K562 (cell line): ENCODE data around the gene RUNX1. TPM values are rescaled to one million over a fixed set of nuclear protein-coding genes. Genes with fewer than 3 reads are reported as not detected.

Source experiments
- ATAC-seq: fragments of 200-7000 bp; cut with Tn5 transposase; 3 replicates; pipeline ENCODE4 v1.9.1; 2020; ENCODE audit warnings: moderate library complexity
- BruUV-seq: library from RNA; stranded (reverse); fragments of 400-500 nt; replicated peaks from 2 replicates; lab custom pipeline; 2021; lab: Mats Ljungman, UMichigan
- CTCF ChIA-PET: fragments of 300-600 bp; formaldehyde crosslinking; extraction: SDS; loops from one replicate; lab custom pipeline; 2021; ENCODE audit warnings: low intra/inter-chr PET ratio; lab: Yijun Ruan, JAX
- POLR2A ChIA-PET: fragments of 300-600, 350-650 bp; sonication (Branson Sonifier 250); formaldehyde crosslinking; extraction: SDS; loops from one replicate; lab custom pipeline; 2021; ENCODE audit warnings: antibody characterized with exemption, inconsistent platforms; lab: Yijun Ruan, JAX
- DNase-seq, 4 experiments: peaks; one replicate each; pipeline versions ENCODE4 v3.0.0 to v3.0.0-alpha.2; 2011 to 2018; ENCODE audit warnings: low spot score in 3 of 4, mixed read lengths in 3 of 4; ENCODE audit errors: extremely low read depth in 1 of 4
- FAIRE-seq: peaks from 2 replicates; lab custom pipeline; 2011; peaks lifted over from hg19 to GRCh38; lab: Jason Lieb, UNC
- H2AFZ ChIP-seq: 2 replicates; pipeline ENCODE4 v1.6.0; 2011; ENCODE audit warnings: low read depth, low read length, control low read depth, inconsistent platforms
- H3K27ac ChIP-seq: fragments of 200-600 bp; 3 replicates; pipeline ENCODE4 v1.8.0; 2011; ENCODE audit warnings: low read depth, mild to moderate bottlenecking, control low read depth, inconsistent platforms, low read length, moderate library complexity, mixed read lengths; ENCODE audit errors: extremely low read depth
- H3K27me3 ChIP-seq, 2 experiments: fragments of 300-600 bp in 1 of 2; 2 replicates in 1 of 2; 3 replicates in 1 of 2; pipeline versions ENCODE4 v1.6.0 to v1.8.0; 2011; ENCODE audit warnings: inconsistent platforms in 2 of 2, low read length in 2 of 2, mild to moderate bottlenecking in 1 of 2, mixed read lengths in 1 of 2, moderate library complexity in 1 of 2; ENCODE audit not compliant: control insufficient read depth in 2 of 2, insufficient read depth in 2 of 2
- H3K36me3 ChIP-seq: fragments of 300-600 bp; 3 replicates; pipeline ENCODE4 v1.8.0; 2011; ENCODE audit warnings: mild to moderate bottlenecking, low read length, inconsistent platforms; ENCODE audit not compliant: control insufficient read depth, insufficient read depth
- H3K4me1 ChIP-seq, 2 experiments: fragments of 200-600 bp in 1 of 2; replicated peaks in 1 of 2; 2 replicates in 1 of 2; 3 replicates in 1 of 2; pipeline versions ENCODE4 v1.5.1 to v1.8.0; 2011; ENCODE audit warnings: inconsistent platforms in 2 of 2, low read length in 2 of 2, mild to moderate bottlenecking in 1 of 2, mixed read lengths in 1 of 2, moderate library complexity in 1 of 2; ENCODE audit not compliant: control insufficient read depth in 2 of 2, insufficient read depth in 2 of 2
- H3K4me2 ChIP-seq: 2 replicates; pipeline ENCODE4 v1.6.1; 2011; ENCODE audit warnings: low read length, control low read depth, inconsistent platforms, mixed read lengths; ENCODE audit not compliant: insufficient read depth
- H3K4me3 ChIP-seq: fragments of 200-600 bp; sonication (generic), shearing (Covaris generic); 2 replicates; pipeline ENCODE4 v1.5.1; 2016; ENCODE audit warnings: control low read depth, inconsistent platforms
- H3K79me2 ChIP-seq: fragments of 200-600 bp; 3 replicates; pipeline ENCODE4 v1.8.0; 2011; ENCODE audit warnings: low read length, inconsistent platforms; ENCODE audit not compliant: control insufficient read depth, insufficient read depth
- H3K9ac ChIP-seq, 2 experiments: 2 replicates each; pipeline versions ENCODE4 v1.6.0 to v1.6.1; 2011; ENCODE audit warnings: low read depth in 2 of 2, low read length in 2 of 2, control low read depth in 1 of 2, inconsistent platforms in 1 of 2, mild to moderate bottlenecking in 1 of 2, mixed read lengths in 1 of 2; ENCODE audit not compliant: insufficient read depth in 1 of 2
- H3K9me1 ChIP-seq: one replicate; pipeline ENCODE4 v1.6.0; 2011; ENCODE audit warnings: inconsistent platforms, mild to moderate bottlenecking, low read length, moderate library complexity; ENCODE audit not compliant: control insufficient read depth, insufficient read depth
- H3K9me3 ChIP-seq: replicated peaks from 2 replicates; pipeline ENCODE4 v1.5.1; 2011; ENCODE audit warnings: low read depth, low read length, inconsistent platforms; ENCODE audit not compliant: control insufficient read depth, insufficient read depth
- H4K20me1 ChIP-seq: replicated peaks from 2 replicates; pipeline ENCODE4 v1.6.1; 2011; ENCODE audit warnings: low read length, inconsistent platforms, mixed read lengths; ENCODE audit not compliant: control insufficient read depth, insufficient read depth
- BMI1 ChIP-seq: fragments of 150-350 bp; IDR thresholded peaks from 2 replicates; pipeline ENCODE4 v1.6.1; 2014; ENCODE audit warnings: low read length
- E2F6 ChIP-seq, 2 experiments: IDR thresholded peaks; 2 replicates each; pipeline ENCODE4 v1.6.1; 2011; ENCODE audit warnings: borderline replicate concordance in 1 of 2, control low read depth in 1 of 2, low read depth in 1 of 2, low read length in 1 of 2, mild to moderate bottlenecking in 1 of 2, mixed read lengths in 1 of 2, moderate library complexity in 1 of 2; ENCODE audit not compliant: insufficient read depth in 1 of 2, insufficient read length in 1 of 2, poor library complexity in 1 of 2, severe bottlenecking in 1 of 2; ENCODE audit errors: extremely low read depth in 1 of 2
- NFE2 ChIP-seq: IDR thresholded peaks from 2 replicates; pipeline ENCODE4 v1.6.1; 2014; ENCODE audit warnings: antibody characterized with exemption, low read depth
- POU5F1 ChIP-seq: fragments of 150-350 bp; IDR thresholded peaks from 2 replicates; pipeline ENCODE4 v1.6.1; 2014; ENCODE audit warnings: borderline replicate concordance, low read length, low read depth, mild to moderate bottlenecking; ENCODE audit not compliant: partially characterized antibody
- WHSC1 ChIP-seq: IDR thresholded peaks from one replicate; pipeline ENCODE4 v1.6.1; 2012; ENCODE audit warnings: low read length, control low read depth, inconsistent platforms
- ZNF253 ChIP-seq: fragments of 250-450 bp; sonication (Bioruptor Pico); conservative IDR thresholded peaks from 2 replicates; pipeline ENCODE4 v1.6.1; 2021; ENCODE audit warnings: mild to moderate bottlenecking
- ZNF79 ChIP-seq: fragments of 250-450 bp; sonication (Bioruptor Pico); IDR thresholded peaks from 2 replicates; pipeline ENCODE4 v1.4.0; 2020; ENCODE audit warnings: low read depth, mild to moderate bottlenecking, moderate library complexity
- WGBS: fragments of 100-300 bp; shearing (Covaris generic); methylation state at CpG from one replicate; pipeline ENCODE4 v1.1.6; 2016; ENCODE audit warnings: low coverage, mixed read lengths; ENCODE audit not compliant: insufficient coverage; ENCODE audit errors: missing lambda C conversion rate; 5-methylcytosine and 5-hydroxymethylcytosine counted together
- in situ Hi-C: fragments of 300-500 bp; cut with MboI; formaldehyde crosslinking; loops from 4 replicates; pipeline ENCODE4 v1.15.0; 2018; ENCODE audit warnings: inconsistent platforms, mixed read lengths
- intact Hi-C: fragments of 100-400 bp; cut with micrococcal nuclease; formaldehyde crosslinking; loops from 2 replicates; pipeline ENCODE4 v1.14.2; 2022
- polyA plus RNA-seq, 8 experiments: library from polyadenylated mRNA; depleted of rRNA in 4 of 8; stranded (reverse) in 5 of 8; unstranded in 3 of 8; fragments of >200 nt; fragmentation: Nextera tagmentation in 2 of 8; fragmentation: Illumina TruSeq in 1 of 8; extraction: Ambion mirVana in 2 of 8; extraction: Trizol in 1 of 8; gene quantifications; 2 replicates each; pipeline versions ENCODE4 v1.2.1 to v1.2.3, GENCODE V29; 2011 to 2014; ENCODE audit warnings: inconsistent platforms in 1 of 8, missing spikeins in 1 of 8
- total RNA-seq, 7 experiments: library from RNA; depleted of rRNA in 6 of 7; stranded (reverse); fragments of >200 nt in 6 of 7; fragmentation: Illumina TruSeq in 2 of 7; extraction: Trizol in 2 of 7; gene quantifications; 2 replicates each; pipeline versions ENCODE4 v1.2.1 to v1.2.3, GENCODE V29; 2011 to 2021; ENCODE audit warnings: low replicate concordance in 1 of 7

The RUNX1 gene
- total and polyA plus RNA-seq, 9 of the 15 experiments (the other 6 are each of a cell fraction or from before 2014, with no cell fraction given) = 2.2 to 68.6 (median 17.8) TPM

GRCh38 chr21:34992736-34993398 is 56.2 kb downstream of the RUNX1 start (continued):
- TF ChIP-seq POU5F1 = no peak
- no peak for TF ChIP-seq BMI1
- peak; percentile 46; the same call in 1 of the 2 replicates for TF ChIP-seq NFE2
- TF ChIP-seq E2F6 (IDR thresholded peaks at IDR 0.05; ENCODE audit: borderline replicate concordance in 1 of 2, extremely low read depth in 1 of 2, insufficient read depth in 1 of 2, insufficient read length in 1 of 2, low read depth in 1 of 2, low read length in 1 of 2, poor library complexity in 1 of 2, severe bottlenecking in 1 of 2) = peak in 1 of 2 experiments; percentile 51
- peak; percentile 71 for TF ChIP-seq WHSC1

GRCh38 chr21:34992180-34992579 is 56.9 kb downstream of the RUNX1 start:
- Histone ChIP-seq H3K4me3 (no peak overlapping the region), H3K9ac (peak overlapping the region in 1 of 2 experiments; percentile 30; a peak in 1 of 4 replicates), H2AFZ (no peak overlapping the region), H3K4me2 (no peak overlapping the region), H3K9me1 (no peaks in the 10 kb centered on the region), H3K4me1 (peaks cover 52 to 71% of the 10 kb centered on the region in 2 experiments), H3K27ac (no peak overlapping the region), H3K36me3 (no peaks in the 10 kb centered on the region), H3K79me2 (no peaks in the 10 kb centered on the region), H3K27me3 (no peaks in the 10 kb centered on the region), H3K9me3 (no peaks in the 10 kb centered on the region), H4K20me1 (no peaks in the 10 kb centered on the region)
- POLR2A ChIA-PET = interaction anchor here (0.7 kb wide), 1 partner anchor 281 kb away, joined by 3 read pairs; no protein-coding TSS in a partner anchor
- BruUV-seq = no TSS peak
- 77% methylated on average over 4 of the region's 4 CpGs for WGBS
- FAIRE-seq (no peak), ATAC-seq (no peak), DNase-seq (no peak)
- intact Hi-C loops = no loop called here
- in situ Hi-C loops = no loop called here
- CTCF ChIA-PET = no interaction called here
- no peak for TF ChIP-seq ZNF79 (CRISPR knock-in tag)
- no peak for TF ChIP-seq ZNF253
